ENCODE results near the gene NKX1-2. TPM values are rescaled to one million over a fixed set of nuclear protein-coding genes. Genes with fewer than 3 reads are reported as not detected.

NKX1-2 gene
- not detected in 2 replicates for total RNA-seq

GRCh38 chr10:124450012-124450782 lies at the start of gene NKX1-2:
Gene NKX1-2, minus strand, starts transcription at chr10:124450035. Its CDS starts 92 bp downstream, at chr10:124449943.

DNA sequence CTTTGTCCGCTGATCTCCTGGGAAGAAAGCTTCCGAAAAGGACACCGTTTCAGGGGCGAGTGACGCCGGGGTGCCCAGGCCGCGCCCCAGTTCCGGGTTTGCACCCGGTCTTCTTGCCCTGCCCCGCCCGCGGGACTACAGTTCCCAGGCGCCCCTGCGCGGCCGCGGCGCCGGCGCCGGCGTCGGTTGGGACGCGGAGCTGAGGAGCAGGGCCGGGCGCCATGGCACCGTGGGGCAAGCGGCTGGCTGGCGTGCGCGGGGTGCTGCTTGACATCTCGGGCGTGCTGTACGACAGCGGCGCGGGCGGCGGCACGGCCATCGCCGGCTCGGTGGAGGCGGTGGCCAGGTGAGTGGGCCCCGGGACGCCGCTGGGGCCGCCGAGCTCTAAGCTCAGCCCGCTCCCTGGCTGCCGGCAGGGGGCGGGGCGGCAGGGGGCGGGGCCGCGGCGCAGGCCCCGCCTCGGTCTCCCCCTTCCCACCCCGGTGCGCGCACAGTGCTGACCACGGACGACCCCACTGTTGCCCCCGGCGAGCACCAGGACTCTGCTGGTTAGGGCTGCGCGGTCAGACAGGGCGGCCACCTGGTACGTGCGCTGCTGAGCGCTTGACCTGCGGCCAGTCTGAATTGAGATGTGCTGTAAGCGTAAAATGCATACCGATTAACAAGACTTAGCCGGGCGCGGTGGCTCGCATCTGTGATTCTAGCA lies 12.0 kb upstream of the NKX1-2 start, which contains the start of gene LHPP:
Gene LHPP (plus strand): TSS at position 182 of the 706 bp plus-strand sequence. CDS start 40 bp downstream, at position 222.

GRCh38 chr10:124418726-124419501 lies 30.9 kb downstream of the NKX1-2 start, which contains the start of gene OAT:
Gene OAT, minus strand, starts transcription at chr10:124418923. Its CDS starts 6,752 bp downstream, at chr10:124412171.

Other genes with a start within 250 kb of the NKX1-2 start
- 138 and 146 TPM in 2 replicates for gene OAT, start 31.1 kb downstream of the NKX1-2 start, total RNA-seq
- gene LHPP, start 11.8 kb upstream of the NKX1-2 start, total RNA-seq, result 7.8 and 8.8 TPM in 2 replicates

All from cardiac ventricle fibroblast (primary cell).